ENCODE results near the gene HOATZ. TPM values are rescaled to one million over a fixed set of nuclear protein-coding genes. Genes with fewer than 3 reads are reported as not detected.

HOATZ gene
- total and polyA plus RNA-seq, 3 donors from 2014 or later, result 10.8 to 50.1 (median 23.7) TPM

DNA sequence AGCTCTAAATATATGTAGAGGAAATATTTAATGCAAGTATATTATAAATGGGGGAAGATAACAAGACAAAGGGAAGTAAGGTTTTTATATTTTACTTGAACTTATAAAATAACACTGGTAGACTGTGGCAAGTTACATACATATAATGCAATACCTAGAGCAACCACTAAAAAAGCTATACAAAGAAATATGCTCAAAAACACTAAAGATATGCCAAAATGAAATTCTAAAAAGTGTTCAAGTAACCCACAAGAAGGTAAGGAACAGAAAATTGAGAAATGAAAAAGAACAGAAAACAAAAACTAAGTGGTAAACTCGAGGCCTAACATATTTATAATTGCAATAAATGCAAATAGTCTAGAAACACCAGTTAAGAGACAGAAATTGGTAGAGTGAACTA, 34.9 kb upstream of the HOATZ start:
- H3K4me1 ChIP-seq, result no peaks in the 10 kb centered on the region
- WGBS, 2 donors, result 93 to 94% methylated on average over 1 of the region's 1 CpG
- no peaks in the 10 kb centered on the region for H3K9me3 ChIP-seq
- no peak overlapping the region for H3K4me3 ChIP-seq
- H3K27ac ChIP-seq, result no peak overlapping the region
- no peak for DNase-seq
- TF ChIP-seq, protein P1, sequence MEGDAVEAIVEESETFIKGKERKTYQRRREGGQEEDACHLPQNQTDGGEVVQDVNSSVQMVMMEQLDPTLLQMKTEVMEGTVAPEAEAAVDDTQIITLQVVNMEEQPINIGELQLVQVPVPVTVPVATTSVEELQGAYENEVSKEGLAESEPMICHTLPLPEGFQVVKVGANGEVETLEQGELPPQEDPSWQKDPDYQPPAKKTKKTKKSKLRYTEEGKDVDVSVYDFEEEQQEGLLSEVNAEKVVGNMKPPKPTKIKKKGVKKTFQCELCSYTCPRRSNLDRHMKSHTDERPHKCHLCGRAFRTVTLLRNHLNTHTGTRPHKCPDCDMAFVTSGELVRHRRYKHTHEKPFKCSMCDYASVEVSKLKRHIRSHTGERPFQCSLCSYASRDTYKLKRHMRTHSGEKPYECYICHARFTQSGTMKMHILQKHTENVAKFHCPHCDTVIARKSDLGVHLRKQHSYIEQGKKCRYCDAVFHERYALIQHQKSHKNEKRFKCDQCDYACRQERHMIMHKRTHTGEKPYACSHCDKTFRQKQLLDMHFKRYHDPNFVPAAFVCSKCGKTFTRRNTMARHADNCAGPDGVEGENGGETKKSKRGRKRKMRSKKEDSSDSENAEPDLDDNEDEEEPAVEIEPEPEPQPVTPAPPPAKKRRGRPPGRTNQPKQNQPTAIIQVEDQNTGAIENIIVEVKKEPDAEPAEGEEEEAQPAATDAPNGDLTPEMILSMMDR (IDR thresholded peaks at IDR 0.05), result peak in 1 of 3 experiments; percentile 44
- no peak for TF ChIP-seq POLR2A (IDR thresholded peaks at IDR 0.05)
- H3K36me3 ChIP-seq (ENCODE audit: low read depth, missing control alignments), result no peaks in the 10 kb centered on the region
- intact Hi-C loops (cut with DNase I; ENCODE audit: low total_unique reads), result no loop called here
- no peaks in the 10 kb centered on the region for H3K27me3 ChIP-seq

DNA sequence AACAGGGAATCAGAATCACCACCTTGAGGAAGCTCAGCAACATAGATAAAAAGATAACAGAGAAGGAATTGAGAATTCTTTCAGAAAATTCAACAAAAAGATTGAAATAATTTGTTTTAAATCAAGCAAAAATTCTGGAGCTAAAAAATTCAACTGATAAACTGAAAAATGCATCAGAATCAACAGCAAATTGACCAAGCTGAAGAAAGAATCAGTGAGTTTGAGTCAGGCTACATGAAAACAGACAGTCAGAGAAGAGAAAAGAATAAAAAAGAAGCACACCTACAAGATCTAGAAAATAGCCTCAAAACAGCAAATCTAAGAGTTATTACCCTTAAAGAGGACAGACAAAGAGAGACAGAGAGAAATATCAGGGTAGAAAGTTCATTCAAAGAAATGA, 31.1 kb upstream of the HOATZ start:
- DNase-seq, result no peak
- no peaks in the 10 kb centered on the region for H3K4me1 ChIP-seq
- no peaks in the 10 kb centered on the region for H3K9me3 ChIP-seq
- H3K27ac ChIP-seq, result no peak overlapping the region
- no peak overlapping the region for H3K4me3 ChIP-seq
- intact Hi-C loops (cut with DNase I; ENCODE audit: low total_unique reads), result no loop called here
- no peak for TF ChIP-seq POLR2A (IDR thresholded peaks at IDR 0.05)
- TF ChIP-seq, protein P1 (IDR thresholded peaks at IDR 0.05), result no peak
- H3K27me3 ChIP-seq, result no peaks in the 10 kb centered on the region
- H3K36me3 ChIP-seq (ENCODE audit: low read depth, missing control alignments), result no peaks in the 10 kb centered on the region

DNA sequence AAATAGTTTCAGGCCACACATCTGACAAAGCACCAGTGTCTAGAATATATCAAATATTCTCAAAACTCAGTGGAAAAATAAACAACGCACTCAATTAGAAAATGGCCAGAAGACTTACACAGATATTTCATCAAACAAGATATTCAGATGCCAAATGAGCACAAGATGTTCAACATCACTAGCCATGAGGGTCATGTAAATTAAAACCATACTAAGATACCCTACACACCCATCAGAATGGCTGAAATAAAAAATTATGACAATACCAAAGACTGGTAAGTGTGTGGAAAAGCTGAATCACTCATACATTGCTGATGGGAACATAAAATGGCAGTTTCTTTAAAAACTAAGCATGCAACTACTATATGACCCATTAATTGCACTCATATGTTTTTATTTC, 24.1 kb upstream of the HOATZ start:
- Histone ChIP-seq H3K9me3 (no peaks in the 10 kb centered on the region), H3K4me3 (no peak overlapping the region), H3K36me3 (ENCODE audit: low read depth, missing control alignments) (no peaks in the 10 kb centered on the region), H3K4me1 (no peaks in the 10 kb centered on the region), H3K27me3 (no peaks in the 10 kb centered on the region), H3K27ac (no peak overlapping the region)
- intact Hi-C loops (cut with DNase I; ENCODE audit: low total_unique reads), result no loop called here
- 83 to 91% methylated on average over 1 of the region's 1 CpG for WGBS, 2 donors
- DNase-seq, result no peak
- TF ChIP-seq, protein P1 (IDR thresholded peaks at IDR 0.05), result no peak
- TF ChIP-seq POLR2A (IDR thresholded peaks at IDR 0.05), result no peak

DNA sequence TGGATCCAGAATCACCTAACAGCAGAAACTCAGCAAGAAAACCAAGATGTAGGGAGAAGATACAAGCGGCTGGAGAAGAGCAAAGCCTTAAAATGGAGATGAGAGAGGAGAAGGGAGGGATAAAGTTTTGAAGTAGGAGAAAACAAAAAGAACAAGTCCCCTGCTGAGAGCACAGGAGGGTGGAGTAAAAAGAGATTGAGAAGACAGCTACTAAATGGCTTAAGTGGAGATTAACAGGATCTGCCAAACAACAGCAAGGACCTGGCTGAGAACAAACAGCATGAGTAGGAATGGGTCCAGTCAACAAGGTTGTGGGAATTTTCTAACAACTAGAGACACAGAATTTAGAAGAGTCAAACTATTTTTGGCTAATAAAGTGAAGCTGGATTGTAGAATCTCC, 20.5 kb upstream of the HOATZ start:
- Histone ChIP-seq H3K27ac (no peak overlapping the region), H3K9me3 (no peaks in the 10 kb centered on the region), H3K27me3 (no peaks in the 10 kb centered on the region), H3K4me1 (no peaks in the 10 kb centered on the region), H3K36me3 (ENCODE audit: low read depth, missing control alignments) (no peaks in the 10 kb centered on the region), H3K4me3 (no peak overlapping the region)
- intact Hi-C loops (cut with DNase I; ENCODE audit: low total_unique reads), result no loop called here
- WGBS, 2 donors, result 82 to 84% methylated on average over 1 of the region's 1 CpG
- TF ChIP-seq POLR2A (IDR thresholded peaks at IDR 0.05), result no peak
- TF ChIP-seq, protein P1 (IDR thresholded peaks at IDR 0.05), result no peak
- DNase-seq, result no peak

DNA sequence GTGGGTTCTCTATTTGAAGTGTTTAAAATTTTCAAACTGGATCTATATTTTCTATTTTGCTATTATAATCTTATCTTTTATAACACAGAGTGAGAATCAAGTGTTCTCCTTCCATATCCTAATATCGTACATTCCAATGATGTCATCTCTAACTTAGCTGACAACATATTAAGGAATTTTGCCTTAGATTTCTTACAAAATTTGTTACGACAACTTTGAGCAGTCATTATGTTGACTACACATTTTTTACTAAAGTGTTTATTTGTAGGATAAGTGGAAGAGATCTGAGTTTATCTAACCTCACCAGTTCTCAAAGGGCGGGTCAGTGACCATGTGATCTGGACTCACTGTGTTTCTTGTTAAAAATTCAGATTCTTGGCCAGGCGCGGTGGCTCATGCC, 15.1 kb upstream of the HOATZ start:
- intact Hi-C loops (cut with DNase I; ENCODE audit: low total_unique reads), result no loop called here
- Histone ChIP-seq H3K27ac (no peak overlapping the region), H3K4me1 (no peaks in the 10 kb centered on the region), H3K27me3 (no peaks in the 10 kb centered on the region), H3K9me3 (no peaks in the 10 kb centered on the region), H3K4me3 (no peak overlapping the region), H3K36me3 (ENCODE audit: low read depth, missing control alignments) (no peaks in the 10 kb centered on the region)
- no peak for DNase-seq
- 84 to 90% methylated on average over 5 of the region's 5 CpGs for WGBS, 2 donors
- TF ChIP-seq, protein P1 (IDR thresholded peaks at IDR 0.05), result no peak
- no peak for TF ChIP-seq POLR2A (IDR thresholded peaks at IDR 0.05)

Data from testis (tissue), 3 donors.